Measurements from ENCODE around the gene SLC4A5.
A peak's percentile ranks its signal among the peaks of the same experiment; 100 is the strongest.
"Not testable (repeated sequence)": the region's sequence is repeated elsewhere in the genome, so short reads cannot be mapped to it uniquely, and the experiment has no call there.

The SLC4A5 gene

GRCh38 chr2:74262681-74263080, 80.5 kb downstream of the SLC4A5 start:
- DNase-seq: no peak

- DNase-seq: no peak
These were observed 81.9 kb downstream of the SLC4A5 start for GRCh38 chr2:74261204-74261864.

GRCh38 chr2:74260495-74260894, 82.7 kb downstream of the SLC4A5 start:
- DNase-seq: no peak

GRCh38 chr2:74259733-74260132, 83.5 kb downstream of the SLC4A5 start:
- DNase-seq: no peak

GRCh38 chr2:74259191-74259590, 84.0 kb downstream of the SLC4A5 start:
- DNase-seq: no peak

GRCh38 chr2:74255660-74256213, 87.5 kb downstream of the SLC4A5 start:
- DNase-seq: no peak

GRCh38 chr2:74253971-74254310, 89.3 kb downstream of the SLC4A5 start:
- DNase-seq: no peak

- DNase-seq: no peak
These were observed 89.8 kb downstream of the SLC4A5 start for GRCh38 chr2:74253306-74253970.

- no peak for DNase-seq
These were observed 90.4 kb downstream of the SLC4A5 start for GRCh38 chr2:74252862-74253261.

- no peak for DNase-seq
These were observed 91.2 kb downstream of the SLC4A5 start for GRCh38 chr2:74252036-74252435.

GRCh38 chr2:74250189-74250631, 93.0 kb downstream of the SLC4A5 start:
- DNase-seq: peak; percentile 50

- no peak for DNase-seq
These were observed 93.7 kb downstream of the SLC4A5 start for GRCh38 chr2:74249406-74250122.

GRCh38 chr2:74246496-74247195, 96.6 kb downstream of the SLC4A5 start:
- no peak for DNase-seq

- no peak for DNase-seq
These were observed 98.9 kb downstream of the SLC4A5 start for GRCh38 chr2:74244286-74244685.

GRCh38 chr2:74242354-74243071, 100.7 kb downstream of the SLC4A5 start:
- DNase-seq: no peak

- no peak for DNase-seq
These were observed 103.9 kb downstream of the SLC4A5 start for GRCh38 chr2:74239346-74239745.

GRCh38 chr2:74238879-74239278, 104.3 kb downstream of the SLC4A5 start:
- no peak for DNase-seq

- no peak for DNase-seq
These were observed 108.2 kb downstream of the SLC4A5 start for GRCh38 chr2:74235041-74235440.

- no peak for DNase-seq
These were observed 109.6 kb downstream of the SLC4A5 start for GRCh38 chr2:74233648-74234047.

- DNase-seq: no peak
These were observed 110.8 kb downstream of the SLC4A5 start for GRCh38 chr2:74232426-74232825.

- DNase-seq: not testable (repeated sequence)
These were observed 113.4 kb downstream of the SLC4A5 start for GRCh38 chr2:74229865-74230264.

- no peak for DNase-seq
These were observed 114.4 kb downstream of the SLC4A5 start for GRCh38 chr2:74228772-74229171.
